NCI-H2171 treated with DMSO at 0.1 percent for 48 hours (cell line): ENCODE data around the gene FHIP1A.
"Not testable (repeated sequence)": the region's sequence is repeated elsewhere in the genome, so short reads cannot be mapped to it uniquely, and the experiment has no call there.

Experiments used
- DNase-seq: peaks from one replicate; lab custom pipeline; 2025; lab: John Stamatoyannopoulos, UW

The FHIP1A gene

GRCh38 chr4:151408630-151409469 is at the start of gene FHIP1A:
FHIP1A (plus strand) TSS chr4:151409176; CDS start chr4:151566260, 157,084 bp downstream.
- peak; percentile 67 for DNase-seq

DNA sequence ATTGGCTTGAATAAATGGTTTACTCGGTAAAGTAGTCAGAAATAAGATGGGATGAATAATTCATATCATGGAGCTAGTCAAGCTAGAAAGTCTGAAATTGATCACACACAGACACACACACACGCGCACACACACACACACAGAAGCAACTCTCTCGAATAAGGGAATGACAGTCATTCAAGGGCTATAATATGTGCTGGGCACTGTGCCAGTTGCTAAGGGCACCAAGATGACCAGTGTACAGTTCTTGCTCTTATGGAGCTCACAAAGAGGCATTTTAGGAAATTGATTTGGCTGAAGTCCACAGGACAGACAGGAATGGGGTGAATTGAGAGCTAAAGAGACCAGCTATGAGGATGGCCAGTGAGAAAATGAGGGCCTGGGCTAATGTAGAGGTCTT is 49.4 kb upstream of the FHIP1A start:
- DNase-seq, result no peak

DNA sequence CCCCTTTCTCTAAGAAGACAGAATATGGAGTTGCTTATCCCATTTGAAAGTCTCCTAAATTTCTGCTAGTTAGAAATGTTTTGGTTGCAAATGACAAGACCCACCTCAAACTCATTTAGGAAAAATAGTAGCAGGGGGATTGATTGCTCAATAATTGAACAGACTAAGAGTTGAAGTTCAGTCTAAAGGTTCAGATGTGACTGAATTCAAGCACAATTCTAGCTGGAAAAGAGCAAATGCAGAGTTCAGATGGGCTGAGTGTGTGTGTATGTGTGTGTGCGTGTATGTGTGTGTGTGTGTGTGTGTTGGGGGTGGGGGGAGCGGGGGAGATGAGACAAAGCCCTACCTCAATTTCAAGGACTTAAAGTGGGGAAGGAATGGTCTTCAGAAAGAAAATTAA is 47.9 kb upstream of the FHIP1A start:
- DNase-seq, result no peak

DNA sequence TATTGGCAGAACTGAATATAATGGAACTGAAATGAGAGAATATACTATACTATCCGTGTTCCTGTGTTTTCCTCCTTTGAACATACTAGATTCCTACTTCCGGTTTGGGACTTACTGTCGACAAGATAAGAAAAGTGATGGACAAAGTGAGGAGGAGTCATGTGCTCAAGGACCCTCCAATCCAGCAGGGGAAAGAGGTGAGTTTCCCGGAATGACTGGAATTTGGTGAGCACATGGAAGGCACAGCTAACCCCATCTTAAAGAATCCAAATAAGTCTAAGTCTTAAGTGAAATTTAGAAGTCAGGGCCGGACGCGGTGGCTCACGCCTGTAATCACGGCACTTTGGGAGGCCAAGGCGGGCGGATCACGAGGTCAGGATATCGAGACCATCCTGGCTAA is 47.0 kb upstream of the FHIP1A start:
- no peak for DNase-seq

DNA sequence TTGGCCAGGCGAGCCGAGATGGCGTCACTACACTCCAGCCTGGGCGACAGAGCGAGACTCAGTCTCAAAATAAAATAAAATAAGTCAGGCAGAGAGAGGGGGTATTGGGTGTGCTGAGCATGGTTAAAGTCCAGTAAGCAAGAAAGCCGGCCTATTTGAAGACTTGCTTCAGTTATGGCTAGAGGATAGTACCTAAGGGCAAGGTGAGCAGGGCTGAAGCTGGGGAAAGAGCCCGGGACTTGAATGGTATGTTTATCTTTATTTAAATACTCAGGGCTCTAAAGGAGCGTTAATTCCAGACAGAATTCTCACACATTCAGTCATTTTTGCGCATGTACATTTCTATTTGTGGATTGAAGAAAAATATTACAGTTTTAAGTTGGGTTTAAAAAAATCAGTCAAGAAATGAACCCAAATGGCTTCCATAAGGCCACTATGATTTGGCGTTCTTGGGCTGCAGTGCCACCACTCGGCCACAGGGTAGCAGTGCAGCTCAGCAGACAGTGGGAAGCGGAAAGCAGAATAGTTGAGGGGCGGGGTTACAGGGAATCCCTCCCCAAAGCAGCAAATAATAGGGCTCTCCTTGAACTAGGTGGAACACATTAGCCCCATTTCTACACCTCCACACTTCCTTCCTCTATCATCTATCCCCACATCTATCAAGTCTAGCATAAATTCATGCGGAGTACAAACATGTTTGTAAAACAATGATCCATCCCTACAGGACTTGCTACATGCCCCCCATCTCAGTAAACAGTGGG is 46.4 kb upstream of the FHIP1A start:
- DNase-seq, result peak; percentile 66

GRCh38 chr4:151376540-151376939 is 32.4 kb upstream of the FHIP1A start:
- no peak for DNase-seq

GRCh38 chr4:151389311-151389710 is 19.7 kb upstream of the FHIP1A start:
- DNase-seq, result no peak

GRCh38 chr4:151389799-151390198 is 19.2 kb upstream of the FHIP1A start:
- not testable (repeated sequence) for DNase-seq

DNA sequence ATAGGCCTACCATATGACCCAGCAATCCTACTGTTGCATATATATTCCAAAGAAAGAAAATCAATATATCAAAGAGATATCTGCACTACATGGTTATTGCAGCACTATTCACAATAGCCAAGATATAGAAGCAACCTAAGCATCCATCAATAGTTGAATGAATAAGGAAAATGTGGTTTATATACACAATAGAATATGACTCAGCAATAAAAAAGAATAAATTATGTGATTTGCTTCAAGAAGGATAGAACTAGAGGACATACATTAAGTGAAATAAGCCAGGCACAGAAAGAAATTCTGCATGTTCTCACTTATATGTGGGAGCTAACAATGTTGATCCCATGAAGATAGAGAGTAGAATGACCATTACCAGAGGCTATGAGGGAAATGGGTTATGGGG is 13.1 kb upstream of the FHIP1A start:
- no peak for DNase-seq

DNA sequence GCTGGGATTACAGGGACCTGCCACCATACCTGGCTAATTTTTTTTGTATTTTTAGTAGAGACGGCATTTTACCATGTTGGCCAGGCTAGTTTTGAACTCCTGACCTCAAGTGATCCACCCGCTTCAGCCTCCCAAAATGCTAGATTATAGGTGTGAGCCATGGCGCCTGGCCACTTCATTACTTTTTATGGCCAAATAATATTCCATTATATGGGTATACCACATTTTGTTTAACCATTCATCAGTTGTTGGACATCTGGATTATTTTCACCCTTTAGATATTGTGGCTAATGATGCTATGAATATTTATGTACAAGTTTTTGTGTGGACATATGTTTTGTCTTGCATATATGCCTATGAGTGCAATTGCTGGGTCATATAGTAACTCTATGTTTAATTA is 8.6 kb upstream of the FHIP1A start:
- no peak for DNase-seq

DNA sequence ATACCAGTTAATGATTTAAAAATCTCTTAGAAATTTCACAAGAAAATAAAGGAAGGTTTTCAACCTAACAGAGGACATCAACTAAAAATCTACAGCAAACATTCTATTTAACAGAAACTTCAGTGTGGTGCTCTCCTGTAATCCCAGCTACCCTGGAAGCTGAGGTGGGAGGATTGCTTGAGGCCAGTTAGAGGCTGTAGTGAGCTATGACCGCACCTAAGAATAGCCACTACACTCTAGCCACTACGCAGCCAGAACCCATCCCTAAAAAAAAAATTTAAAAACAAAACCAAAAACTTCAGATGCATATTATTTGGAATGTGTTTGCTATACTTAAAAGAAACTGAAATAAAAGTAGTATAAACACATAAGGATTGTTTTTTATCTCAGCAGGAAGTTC is 7.2 kb upstream of the FHIP1A start:
- DNase-seq, result no peak

DNA sequence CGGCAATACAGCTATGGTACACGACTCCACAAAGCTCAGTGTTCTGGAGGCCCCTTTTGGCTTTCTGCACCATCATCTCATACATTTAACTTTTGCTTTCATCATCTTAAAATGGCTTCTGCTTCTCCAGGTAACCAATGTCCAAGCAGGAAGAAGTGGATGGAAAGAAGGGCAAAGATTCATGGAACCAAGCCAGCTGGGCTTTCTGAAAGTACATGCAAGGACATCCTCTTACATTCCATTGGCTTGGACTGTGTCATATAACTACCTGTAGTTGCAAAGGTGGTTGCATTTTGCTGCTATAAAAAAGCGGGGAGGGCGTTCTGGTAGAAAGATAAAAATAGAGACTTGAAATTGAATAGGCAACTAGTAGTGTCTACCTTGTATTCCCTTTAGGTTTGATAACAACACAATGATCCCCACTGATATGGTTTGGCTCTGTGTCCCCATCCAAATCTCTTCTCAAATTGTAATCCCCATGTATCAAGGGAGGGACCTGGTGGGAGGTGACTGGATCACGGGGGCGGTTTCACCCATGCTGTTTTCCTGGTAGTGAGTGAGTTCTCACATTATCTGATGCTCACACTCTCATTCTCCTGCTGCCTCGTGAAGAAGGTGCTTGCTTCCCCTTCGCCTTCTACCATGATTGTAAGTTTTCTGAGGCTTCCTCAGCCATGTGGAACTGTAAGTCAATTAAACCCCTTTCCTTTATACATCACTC is 6.7 kb upstream of the FHIP1A start:
- DNase-seq, result no peak

DNA sequence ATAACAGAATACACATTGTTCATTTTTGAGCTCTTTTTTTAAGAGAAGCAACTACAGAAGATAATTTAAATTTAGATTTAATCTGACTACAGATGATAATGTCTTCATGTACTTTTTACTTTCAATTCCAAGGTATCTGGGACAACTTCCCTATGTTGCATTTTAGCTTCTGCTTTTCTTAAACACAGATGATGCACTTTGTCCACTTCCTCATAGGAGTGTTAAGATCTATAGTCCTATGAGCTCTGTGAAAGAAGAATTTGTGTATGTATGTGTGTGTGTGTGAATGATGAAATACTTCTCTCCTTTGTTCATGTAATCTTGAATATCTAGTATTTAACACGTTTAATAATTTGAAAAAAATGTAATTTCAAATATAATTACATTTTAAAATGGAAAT is 5.3 kb upstream of the FHIP1A start:
- DNase-seq, result no peak

DNA sequence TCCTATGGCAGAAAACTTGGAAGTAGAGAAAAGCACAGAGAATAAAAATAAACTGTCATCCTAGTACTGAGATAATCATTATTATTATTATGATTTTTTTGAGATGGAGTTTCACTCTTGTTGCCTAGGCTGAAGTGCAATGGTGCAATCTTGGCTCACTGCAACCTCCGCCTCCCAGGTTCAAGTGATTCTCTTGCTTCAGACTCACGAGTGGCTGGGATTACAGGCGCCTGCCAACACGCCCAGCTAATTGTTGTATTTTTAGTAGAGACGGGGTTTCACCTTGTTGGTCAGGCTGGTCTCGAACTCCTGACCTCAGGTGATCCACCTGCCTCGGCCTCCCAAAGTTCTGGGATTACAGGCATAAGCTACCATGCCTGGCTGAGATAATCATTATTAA is 4.2 kb upstream of the FHIP1A start:
- DNase-seq, result not testable (repeated sequence)

DNA sequence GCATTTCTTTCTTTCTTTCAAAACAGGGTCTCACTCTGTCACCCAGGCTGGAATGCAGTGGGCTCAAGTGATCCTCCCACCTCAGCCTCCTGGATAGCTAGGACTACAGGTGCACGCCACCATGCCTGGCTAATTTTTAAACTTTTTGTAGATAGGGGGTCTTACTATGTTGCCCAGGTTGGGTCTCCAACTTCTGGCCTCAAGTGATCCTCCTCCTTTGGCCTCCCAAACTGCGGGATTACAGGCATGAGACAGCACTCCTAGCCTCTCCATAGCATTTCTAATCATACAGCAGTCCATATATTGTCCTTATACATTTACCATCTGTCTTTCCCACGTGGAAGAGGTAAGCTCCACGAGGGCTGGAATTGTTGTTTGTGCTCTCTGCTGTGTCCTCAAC is 2.0 kb upstream of the FHIP1A start:
- no peak for DNase-seq

DNA sequence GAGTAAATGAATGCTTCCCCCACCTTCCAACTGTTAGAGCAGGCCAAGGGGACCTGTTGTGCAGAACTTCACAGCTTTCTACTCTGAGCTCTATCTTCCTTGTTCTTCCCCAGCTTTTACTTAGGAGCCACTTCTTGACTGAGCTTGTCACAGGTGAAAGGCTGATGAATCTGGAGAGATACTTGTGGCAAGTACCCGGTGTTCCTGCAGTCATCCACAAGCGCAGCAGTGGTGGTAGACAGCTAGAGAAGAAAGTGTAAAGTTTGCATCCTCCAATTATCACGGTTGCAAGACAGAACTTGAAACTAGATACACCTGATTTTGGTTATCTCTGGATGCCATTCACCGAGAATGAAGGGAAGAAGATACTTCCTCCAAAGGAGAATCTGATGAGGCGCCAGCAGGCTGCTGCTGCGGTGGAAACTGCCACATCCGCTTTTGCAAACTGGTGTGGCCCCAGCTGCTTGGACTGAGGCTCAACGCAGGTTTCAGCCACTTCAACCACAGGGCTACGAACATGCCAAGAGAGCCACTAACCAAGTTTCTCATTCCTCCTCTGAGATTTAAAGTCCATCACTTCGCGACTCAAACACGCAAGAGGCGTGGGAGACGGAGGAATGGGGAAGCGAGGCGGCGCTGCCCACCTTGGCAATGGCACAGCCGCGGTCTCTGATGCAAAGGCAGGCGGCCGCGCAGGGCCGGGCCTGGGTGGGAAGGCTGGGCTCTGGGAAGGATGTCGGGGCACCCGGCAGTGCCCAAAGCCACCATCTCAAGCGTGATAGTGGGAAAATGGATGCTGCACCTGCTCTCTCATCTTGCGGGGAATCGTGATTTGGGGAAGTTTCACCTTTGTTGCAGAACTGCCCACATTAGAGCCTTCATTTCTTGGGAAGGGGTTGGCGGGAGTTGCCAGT is 1.3 kb upstream of the FHIP1A start:
- DNase-seq, result no peak

DNA sequence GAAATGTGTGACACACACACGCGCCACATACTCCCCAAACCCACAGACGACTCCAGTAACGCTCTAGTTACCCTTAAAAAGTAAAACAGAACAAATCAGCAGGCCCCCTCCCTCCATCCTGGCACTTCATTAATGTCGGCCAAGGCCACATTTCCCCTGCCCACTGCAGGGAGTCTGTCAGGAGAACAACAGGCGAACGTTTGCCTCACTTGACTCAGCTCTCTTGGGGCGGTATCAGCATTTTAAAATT is 671 bp upstream of the FHIP1A start:
- DNase-seq, result no peak

DNA sequence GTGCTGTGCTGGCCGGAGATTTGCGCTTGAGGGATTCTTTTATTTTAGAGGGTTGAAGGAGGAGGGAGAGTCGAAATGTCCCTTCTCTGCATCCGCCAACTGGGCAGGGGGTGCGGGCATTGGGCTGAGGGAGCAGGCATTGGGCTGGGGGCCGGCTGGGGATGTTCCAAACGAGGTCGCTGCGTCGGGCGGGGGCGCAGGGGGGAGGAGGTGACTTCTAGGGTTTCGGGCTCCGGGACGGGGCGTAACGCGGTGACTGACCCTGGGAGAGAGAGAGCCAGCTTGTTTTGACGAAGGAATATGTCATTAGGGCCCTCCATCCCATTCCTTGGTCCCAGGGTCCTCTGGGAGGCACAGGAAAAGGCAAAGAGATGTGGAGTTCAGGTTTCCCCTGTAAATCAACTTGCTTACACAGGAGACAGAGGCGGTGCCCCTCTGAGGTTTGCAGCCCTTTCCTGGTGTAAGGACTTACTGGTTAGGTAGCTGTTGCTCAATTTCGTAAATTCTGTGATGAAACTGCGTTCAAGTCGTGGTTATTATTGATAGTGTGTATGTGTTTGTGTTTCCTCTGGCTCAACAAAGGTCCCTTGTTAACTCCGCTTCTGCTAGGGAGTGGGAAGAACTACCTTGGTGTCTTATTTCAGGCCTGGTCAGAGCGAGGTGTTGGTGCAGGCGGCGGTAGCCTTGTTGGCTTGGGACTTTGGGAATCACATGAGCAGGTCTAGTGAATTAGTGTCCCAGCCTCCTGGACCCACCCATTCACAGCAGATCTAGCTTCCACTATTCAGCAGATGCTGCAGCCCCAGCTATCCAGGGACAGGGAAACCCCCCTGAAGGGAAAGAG is 716 bp downstream of the FHIP1A start:
- peak; percentile 48 for DNase-seq

DNA sequence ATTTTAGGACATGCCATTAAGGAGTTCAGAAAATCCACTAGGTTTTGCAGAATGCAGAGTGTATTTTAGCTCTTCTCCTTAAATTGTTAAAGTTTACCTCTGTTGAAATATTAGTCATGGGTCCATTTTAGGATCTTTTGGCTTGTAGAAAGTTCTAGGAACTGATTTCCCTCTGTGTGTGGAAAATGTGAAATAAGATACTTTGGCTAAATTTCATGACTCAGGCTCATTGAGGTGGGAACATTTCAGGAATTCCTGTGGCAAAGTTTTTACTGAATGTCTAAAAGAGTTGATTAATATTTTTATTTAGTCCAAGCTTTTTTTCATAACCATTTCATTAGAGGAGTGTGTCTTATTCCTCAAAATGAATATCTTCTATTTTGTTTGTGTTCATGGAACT is 7.0 kb downstream of the FHIP1A start:
- no peak for DNase-seq

DNA sequence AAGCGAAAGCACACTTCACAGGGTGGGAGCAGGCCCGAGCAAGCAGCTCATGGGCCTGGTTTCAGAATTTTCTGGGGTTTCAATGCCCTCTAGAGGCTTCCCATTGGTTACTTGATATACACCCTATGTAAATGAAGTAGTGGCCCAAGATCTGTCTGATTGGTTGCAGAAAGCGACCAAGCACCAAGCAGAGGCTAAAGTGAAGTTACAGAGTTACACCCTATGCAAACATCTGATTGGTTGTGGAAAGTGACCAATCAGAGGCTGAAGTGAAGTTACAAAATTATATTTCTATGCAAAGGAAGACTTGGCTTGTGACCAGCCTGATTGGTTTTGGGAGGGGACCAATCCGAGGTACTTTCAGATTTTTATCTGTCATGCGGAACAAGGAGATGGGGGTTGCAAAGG is 8.2 kb downstream of the FHIP1A start:
- DNase-seq, result no peak

- no peak for DNase-seq
Measured at GRCh38 chr4:151417766-151418376, 8.9 kb downstream of the FHIP1A start.
